Measurements from ENCODE around the gene SLC9A3.

GRCh38 chr5:474840-475661, 49.2 kb downstream of the SLC9A3 start:
- TF ChIP-seq CTCF (tag by site-specific recombination; IDR thresholded peaks at IDR 0.05): no peak
- no peak for TF ChIP-seq ZNF274 (IDR thresholded peaks at IDR 0.05; ENCODE audit: low read length)
- no peak for TF ChIP-seq ZNF274 (tag by site-specific recombination; IDR thresholded peaks at IDR 0.05; ENCODE audit: borderline replicate concordance)
- TF ChIP-seq ZNF324 (tag by site-specific recombination; IDR thresholded peaks at IDR 0.05): no peak
- TF ChIP-seq ZNF747 (tag by site-specific recombination; IDR thresholded peaks at IDR 0.05): no peak
- TF ChIP-seq ZSCAN30 (tag by site-specific recombination; IDR thresholded peaks at IDR 0.05): no peak
- no peak for TF ChIP-seq ZNF558 (tag by site-specific recombination; IDR thresholded peaks at IDR 0.05)
- no peak for TF ChIP-seq ZEB2 (tag by site-specific recombination; IDR thresholded peaks at IDR 0.05)
- TF ChIP-seq ZNF202 (tag by site-specific recombination; IDR thresholded peaks at IDR 0.05; ENCODE audit: borderline replicate concordance): no peak
- no peak for TF ChIP-seq ZNF701 (tag by site-specific recombination; IDR thresholded peaks at IDR 0.05)
- no peak for TF ChIP-seq ZNF138 (tag by site-specific recombination; IDR thresholded peaks at IDR 0.05; ENCODE audit: borderline replicate concordance)
- no peak for TF ChIP-seq ZNF114 (tag by site-specific recombination; IDR thresholded peaks at IDR 0.05)
- no peak for TF ChIP-seq ELK4 (IDR thresholded peaks at IDR 0.05; ENCODE audit: borderline replicate concordance, low read depth, low read length)
- no peak for TF ChIP-seq SP7 (tag by site-specific recombination; IDR thresholded peaks at IDR 0.05)
